NCI-H2227 (cell line): ENCODE measurements around the gene DLGAP1.
"Not testable (repeated sequence)": the region's sequence is repeated elsewhere in the genome, so short reads cannot be mapped to it uniquely, and the experiment has no call there.

Experiments
- DNase-seq: peaks from one replicate; lab custom pipeline; 2025; ENCODE audit not compliant: unreplicated experiment; lab: John Stamatoyannopoulos, UW

DLGAP1 gene

GRCh38 chr18:3493501-3494244 is 961.4 kb downstream of the DLGAP1 start:
- DNase-seq: no peak

DNA sequence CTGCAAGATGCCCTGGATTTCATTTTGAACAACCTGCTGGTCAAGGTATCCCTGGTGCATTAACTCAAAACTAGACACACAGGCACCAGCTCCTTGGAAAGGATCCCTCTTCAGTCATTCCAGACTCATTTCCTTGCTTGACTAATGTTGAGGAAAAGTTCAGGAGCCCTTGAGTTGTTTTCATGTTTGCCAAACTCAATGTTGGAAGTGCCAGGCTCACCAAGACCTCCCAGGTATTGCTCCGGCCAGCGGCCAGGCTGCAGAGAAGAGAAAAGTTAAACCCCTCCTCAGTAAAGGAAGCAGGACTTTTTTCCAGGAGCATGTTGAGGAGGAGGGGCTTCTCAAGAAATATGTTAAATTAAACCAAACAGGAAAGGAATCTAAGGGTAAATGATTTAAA is 962.4 kb downstream of the DLGAP1 start:
- no peak for DNase-seq

GRCh38 chr18:3491981-3492555 is 963.0 kb downstream of the DLGAP1 start:
- DNase-seq: no peak

- DNase-seq: no peak
These were observed 965.6 kb downstream of the DLGAP1 start for GRCh38 chr18:3489462-3489861.

GRCh38 chr18:3486512-3486911 is 968.6 kb downstream of the DLGAP1 start:
- no peak for DNase-seq

- DNase-seq: no peak
These were observed 969.7 kb downstream of the DLGAP1 start for GRCh38 chr18:3485153-3486149.

GRCh38 chr18:3482258-3482657 is 972.8 kb downstream of the DLGAP1 start:
- no peak for DNase-seq

DNA sequence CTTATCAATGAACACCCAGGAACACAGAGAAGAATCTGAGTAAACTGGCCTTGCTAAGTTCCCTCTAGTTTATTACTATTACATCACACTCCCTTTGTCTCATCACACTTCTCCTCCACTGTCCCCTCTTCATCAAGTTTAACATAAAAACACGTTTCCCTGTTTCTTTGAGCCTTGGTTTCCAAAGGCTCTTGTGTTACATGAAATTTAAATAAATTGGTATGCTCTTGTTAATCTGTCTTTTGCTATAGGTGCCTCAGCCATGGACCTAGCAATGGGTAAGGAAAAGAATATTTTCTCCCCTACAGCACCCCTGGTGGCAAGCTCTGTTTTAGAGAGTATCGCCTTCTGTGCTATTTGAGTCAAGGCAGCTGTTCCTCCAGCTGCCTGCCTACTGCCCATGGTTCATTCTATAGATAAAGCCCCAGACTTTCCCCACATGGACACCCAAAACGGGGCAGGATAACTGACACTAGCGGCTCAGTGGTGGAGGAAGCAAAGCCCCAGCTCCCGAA is 973.4 kb downstream of the DLGAP1 start:
- DNase-seq: no peak

DNA sequence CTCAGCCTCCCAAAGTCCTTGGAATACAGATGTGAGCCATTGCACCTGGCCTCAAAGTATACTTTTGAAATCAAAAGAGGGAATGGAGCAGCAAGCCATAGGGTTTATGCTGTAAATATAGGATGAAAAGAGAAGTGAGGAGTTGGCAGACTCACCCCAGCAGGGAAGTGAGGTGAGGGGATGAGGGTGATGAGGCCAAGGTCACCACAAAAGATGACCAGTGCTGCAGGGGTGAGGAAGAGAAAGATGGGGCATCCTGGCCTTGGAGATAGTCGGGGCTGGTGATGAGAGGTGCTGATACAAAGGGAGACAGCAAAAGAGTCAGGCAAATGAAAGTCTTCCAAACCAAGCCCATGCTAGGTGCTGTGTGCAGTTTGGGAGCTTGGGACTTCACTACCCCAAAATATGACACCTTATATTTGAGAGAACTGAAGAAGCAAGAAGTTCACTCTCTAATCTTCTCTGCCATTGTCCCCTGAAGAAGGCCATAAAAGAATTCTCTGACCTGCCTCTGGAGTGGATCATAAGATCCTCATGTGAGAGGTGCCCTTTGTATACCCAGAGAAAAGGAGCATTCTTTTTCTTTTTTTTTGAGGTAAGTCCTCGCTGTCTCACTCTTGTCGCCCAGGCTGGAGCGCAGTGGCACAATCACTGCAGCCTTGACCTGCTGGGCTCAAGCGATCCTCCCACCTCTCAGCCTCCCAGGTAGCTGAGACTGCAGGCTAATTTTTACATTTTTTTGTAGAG is 974.1 kb downstream of the DLGAP1 start:
- no peak for DNase-seq

DNA sequence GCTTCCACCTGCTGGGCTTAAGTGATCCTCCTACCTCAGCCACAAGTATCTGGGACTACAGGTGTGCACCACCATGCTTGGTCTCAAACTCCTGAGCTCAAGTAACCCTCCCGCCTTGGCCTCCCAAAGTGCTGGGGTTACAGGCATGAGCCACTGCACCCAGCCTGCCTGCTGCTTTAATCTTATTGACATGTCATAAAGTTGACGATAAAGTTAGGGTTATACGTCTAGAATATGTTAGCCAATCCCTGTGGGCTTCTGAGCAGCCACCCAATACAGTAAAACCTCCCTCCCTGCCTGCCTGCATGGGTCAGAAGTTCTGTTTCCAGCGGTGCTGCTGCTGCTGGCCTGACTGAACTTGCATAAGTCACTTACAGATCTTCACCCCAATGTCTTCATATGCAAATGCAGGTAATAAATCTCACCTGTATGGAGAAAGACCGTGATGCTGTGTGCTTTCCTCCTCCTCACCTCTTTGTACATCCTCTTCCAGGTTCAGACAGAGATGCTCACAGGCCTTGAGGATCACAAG is 975.1 kb downstream of the DLGAP1 start:
- DNase-seq: no peak

DNA sequence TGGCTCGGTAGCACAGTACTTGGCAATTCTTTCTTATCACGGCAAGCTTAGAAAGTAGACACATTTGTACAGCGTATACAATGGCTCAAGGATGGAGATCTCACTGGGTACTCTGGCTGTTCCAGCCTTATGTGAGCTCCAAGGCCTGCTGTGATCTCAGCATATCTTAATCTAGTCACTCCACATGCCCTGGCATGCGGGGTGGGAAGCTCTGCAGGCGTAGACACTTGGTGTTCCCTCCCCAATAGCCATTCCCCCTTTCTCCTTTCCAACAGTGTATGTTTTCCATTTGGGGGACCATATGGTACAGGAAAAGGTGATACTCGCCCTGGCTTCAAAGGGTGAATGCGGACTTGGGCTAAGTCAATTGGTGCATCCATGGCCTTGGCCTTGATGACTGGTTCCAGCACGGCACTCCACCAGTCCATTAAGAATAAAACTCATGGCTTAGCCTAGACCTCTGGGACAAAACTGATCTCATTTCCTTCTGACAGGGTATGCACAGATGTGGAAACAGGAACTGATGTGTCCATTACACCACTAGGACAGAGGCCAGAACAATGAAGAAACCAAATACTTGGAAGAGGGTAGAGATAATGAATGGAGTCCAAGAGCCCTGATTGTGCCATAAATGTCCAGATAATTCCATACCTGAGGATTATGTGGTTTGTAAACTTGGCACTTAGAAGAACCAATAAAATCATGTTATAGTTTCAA is 976.7 kb downstream of the DLGAP1 start:
- DNase-seq: no peak

GRCh38 chr18:3472681-3473544 is 982.2 kb downstream of the DLGAP1 start:
- DNase-seq: no peak

DNA sequence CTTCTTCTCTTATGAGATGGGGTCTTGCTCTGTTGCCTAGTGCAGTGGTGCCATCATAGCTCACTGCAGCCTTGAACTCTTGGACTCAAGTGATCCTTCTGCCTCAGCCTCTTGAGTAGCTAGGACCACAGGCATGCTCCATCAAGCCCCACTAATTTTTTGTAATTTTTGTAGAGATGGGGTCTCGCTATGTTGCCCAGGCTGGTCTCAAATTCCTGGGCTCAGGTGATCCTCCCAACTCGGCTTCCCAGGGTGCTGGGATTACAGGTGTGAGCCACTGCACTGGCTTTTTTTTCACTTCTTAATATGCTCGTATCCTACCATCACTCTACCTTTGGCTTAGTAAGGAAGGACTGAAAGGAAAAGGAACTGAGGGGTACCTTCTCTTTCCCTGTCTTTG is 983.0 kb downstream of the DLGAP1 start:
- not testable (repeated sequence) for DNase-seq

DNA sequence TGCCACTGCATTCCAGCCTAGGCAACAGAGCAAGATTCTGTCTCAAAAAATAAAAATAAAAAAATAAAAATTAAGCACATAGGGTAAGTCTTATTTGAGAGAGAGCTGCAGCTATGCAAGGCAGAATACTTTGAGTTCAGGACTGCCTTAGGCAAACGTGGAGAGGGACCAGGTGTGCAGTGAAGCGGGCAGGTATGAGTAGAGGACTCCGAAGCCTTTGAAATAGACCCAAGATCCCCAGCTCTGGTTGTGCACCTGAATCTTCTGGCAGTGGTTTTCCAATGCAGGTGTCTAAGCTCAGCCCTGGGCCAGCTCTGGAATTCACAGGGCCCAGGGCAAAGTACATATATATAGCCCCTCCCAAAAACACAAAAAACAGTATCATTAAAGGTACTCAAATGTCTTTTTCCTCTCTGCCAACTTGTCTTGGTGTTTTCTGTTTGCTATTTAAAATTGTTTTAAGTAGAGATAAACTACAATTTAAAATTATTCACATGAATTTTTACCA is 983.9 kb downstream of the DLGAP1 start:
- no peak for DNase-seq

DNA sequence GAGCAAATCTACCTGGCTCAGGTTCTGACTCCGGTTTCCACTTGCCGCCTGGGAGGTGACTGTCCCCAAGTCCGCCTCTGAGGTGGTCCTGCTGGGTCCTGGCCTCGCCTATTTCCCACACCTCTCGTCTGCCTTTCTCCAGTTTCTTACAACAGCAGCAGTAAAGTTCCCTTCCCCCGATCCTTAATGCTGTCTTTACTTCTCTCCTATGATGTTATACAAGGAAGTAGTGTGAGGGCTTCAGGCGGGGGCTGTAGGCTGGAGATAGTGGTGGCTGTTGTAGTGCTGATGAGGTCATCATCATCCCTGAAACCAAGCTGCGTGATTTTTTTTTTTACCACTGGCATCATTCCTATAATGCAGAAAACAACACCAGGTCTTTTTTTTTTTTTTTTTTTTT is 986.3 kb downstream of the DLGAP1 start:
- no peak for DNase-seq

DNA sequence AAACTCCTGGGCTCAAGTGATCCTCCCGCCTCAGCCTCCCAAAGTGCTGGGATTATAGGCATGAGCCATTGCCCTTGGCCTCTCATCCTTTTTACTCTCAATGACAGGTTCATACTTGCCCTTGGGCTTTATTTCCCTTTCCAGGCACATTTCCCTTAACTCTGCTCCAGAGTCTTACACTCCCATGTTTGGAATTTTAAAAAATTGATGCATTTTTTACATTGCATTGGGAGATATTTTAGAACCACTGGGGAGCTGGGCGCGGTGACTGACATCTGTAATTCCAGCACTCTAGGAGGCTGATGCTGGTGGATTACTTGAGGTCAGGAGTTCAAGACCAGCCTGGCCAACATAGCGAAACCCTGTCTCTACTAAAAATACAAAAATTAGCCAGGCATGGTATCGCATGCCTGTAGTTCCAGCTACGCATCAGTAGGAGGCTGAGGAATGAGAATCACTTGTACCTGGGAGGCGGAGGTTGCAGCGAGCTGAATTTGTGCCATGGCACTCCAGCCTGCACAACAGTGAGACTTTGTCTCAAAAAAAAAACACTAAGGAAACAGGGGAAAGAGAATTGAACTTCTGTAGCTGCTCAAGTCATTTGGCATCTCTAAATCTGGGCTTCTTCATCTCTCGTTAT is 986.9 kb downstream of the DLGAP1 start:
- DNase-seq: no peak

DNA sequence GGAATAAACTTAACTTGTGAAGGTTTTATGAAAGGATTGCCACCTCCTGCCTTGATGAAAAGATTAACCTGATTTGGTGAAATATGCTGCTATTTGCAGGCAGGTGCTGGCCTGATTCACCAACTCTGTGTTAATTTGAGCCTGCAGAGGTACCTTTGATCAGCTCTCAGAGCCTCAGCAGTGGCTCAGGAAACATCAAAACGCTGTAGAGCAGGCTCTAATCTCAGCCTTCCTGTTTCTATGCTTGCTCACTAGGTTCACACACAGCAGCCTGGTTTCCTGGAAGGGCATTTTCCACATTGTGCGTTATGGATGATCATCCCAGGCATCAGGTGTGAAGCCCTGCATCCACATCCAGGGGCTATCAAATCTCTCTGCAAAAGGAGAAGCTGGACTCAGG is 988.2 kb downstream of the DLGAP1 start:
- DNase-seq: no peak

DNA sequence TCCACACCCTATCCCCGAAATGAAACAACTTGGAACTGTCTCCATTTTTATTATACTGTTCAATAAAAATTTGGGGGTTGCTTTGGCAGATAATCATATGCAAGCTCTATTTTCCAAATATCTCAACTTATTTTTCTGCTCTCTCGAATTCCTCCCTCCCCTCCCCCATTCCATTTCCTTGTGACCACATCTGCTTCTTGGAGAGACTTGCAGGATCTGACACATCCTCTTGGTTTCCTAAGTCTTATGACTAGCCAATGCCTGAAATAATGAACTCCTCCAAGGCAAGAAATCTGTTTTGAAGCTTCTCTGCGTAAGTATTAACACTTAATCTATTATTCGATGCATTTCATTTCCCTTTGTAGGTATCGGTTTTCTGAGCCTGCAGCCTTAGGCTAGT is 989.1 kb downstream of the DLGAP1 start:
- no peak for DNase-seq
